Measurements from ENCODE around the gene ABCA4.

ABCA4 gene

DNA sequence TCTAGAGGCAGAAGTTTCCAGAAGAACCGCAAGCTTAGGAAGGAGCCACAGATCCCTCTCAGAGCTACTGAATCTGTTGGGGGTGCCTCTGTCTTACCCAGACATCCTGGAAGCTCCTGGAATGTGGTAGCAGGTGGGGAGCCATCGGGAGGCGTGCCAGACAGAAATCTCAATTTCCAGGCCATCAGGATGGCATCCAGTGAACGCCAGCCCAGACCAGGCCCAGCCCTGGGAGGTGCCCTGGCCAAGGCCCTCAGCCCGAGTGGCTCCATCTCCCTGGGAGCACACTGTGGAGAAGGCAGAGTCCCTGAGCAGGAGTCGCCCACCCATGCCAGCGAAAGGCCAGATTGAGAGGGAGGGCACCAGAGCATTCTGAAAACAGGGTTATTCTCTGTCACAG lies 2.5 kb downstream of the ABCA4 start:
- no peak overlapping the region for H3K27ac ChIP-seq
- no peak for TF ChIP-seq CTCF (conservative IDR thresholded peaks at IDR 0.05; ENCODE audit: low read depth)
- CTCF ChIA-PET: no interaction called here
- POLR2A ChIA-PET (ENCODE audit: low non-redundant PET): no interaction called here
- no peak for DNase-seq (ENCODE audit: low spot score)

DNA sequence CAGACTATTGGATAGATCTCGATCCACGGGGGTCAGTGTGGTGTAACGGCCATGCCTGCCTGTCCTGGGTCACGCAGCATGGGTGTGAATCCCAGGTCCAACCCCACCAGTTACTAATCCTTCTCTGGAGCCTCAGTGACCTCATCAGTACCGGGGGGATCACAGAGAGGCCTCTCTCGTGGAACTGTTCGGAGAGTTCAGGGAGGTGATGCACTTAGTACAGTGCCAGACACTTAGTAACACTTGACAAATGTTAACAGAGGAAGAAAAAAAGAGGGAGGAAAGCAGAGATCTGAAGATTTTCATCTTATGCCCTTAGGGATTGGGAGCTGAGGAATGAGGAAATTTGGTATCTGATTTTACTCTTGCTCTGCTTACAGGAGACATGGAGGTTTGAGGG lies 2.9 kb downstream of the ABCA4 start:
- POLR2A ChIA-PET (ENCODE audit: low non-redundant PET): no interaction called here

DNA sequence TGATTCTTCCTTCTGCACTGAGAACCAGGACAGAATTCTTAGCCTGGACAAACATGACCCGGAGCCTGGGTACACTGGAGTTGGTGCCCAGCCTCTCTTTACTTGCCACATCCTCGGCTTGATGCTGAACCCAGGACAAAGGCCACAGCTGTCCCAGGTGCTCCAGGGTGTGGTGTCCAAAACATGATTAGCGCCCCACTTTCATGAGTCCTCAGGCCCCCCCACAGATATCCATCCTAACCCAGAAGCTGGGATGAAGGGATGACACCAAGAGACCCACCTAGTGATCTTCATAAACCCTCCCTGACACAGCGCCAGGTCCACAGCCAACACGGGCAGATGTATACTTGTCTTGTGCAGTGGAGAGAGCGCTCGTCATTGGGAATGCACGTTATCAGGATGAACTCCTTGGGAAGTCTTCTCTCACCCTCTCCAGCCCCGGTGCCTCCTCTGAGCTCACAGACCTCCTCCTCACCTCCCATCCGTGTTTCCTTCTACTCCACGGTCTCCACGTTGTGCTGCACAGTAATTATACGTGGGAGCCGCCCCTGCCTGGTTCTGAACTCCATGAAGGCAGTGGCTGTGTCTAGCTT lies 3.6 kb downstream of the ABCA4 start:
- no peak for TF ChIP-seq CTCF (conservative IDR thresholded peaks at IDR 0.05; ENCODE audit: low read depth)
- H3K27ac ChIP-seq: no peak overlapping the region
- no peak for DNase-seq (ENCODE audit: low spot score)
- CTCF ChIA-PET: no interaction called here
- POLR2A ChIA-PET (ENCODE audit: low non-redundant PET): no interaction called here

More for the DNA sequence above, 2.9 kb downstream of the ABCA4 start:
- DNase-seq (ENCODE audit: low spot score): no peak
- no peak for TF ChIP-seq CTCF (conservative IDR thresholded peaks at IDR 0.05; ENCODE audit: low read depth)
- no peak overlapping the region for H3K27ac ChIP-seq
- CTCF ChIA-PET: no interaction called here

- no peak overlapping the region for H3K27ac ChIP-seq
- ChIA-PET CTCF (interaction anchor here (0.6 kb wide), 1 partner anchor 220 kb away, joined by 3 read pairs; no protein-coding TSS in a partner anchor), POLR2A (ENCODE audit: low non-redundant PET) (no interaction called here)
- no peak for DNase-seq (ENCODE audit: low spot score)
- no peak for TF ChIP-seq CTCF (conservative IDR thresholded peaks at IDR 0.05; ENCODE audit: low read depth)
Measured at GRCh38 chr1:94115900-94116436, 5.0 kb downstream of the ABCA4 start.

DNA sequence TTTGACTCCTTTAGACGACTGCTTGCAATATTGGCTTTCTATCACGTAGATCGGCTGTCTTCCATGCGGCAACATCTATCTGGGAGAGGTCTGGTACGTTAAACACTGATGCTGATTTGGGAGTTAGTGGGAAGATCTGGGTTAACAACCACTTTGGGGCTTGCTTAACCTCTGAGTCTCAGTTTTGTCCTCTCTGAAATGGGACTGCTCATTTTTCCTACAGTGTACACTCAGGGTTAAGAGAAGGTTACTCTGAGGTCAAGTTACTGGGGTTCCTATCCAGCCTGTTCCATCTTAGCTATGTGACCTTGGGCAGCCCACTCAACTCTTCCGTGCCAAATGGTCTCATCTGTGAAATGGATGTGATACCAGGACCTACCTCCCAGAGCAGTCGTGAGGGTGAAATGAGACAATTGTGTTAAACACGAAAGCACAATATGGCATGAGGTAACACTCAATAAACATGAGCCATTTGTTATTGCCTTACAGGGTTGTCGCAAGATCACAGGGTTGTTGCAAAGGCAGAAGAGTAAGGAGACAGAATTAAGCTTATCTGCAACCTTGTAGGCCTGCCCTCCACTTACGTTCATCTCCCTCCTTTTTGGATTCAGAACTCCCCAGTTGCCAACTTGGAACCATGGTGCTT lies 5.6 kb downstream of the ABCA4 start:
- H3K27ac ChIP-seq: no peak overlapping the region
- TF ChIP-seq CTCF (conservative IDR thresholded peaks at IDR 0.05; ENCODE audit: low read depth): no peak
- ChIA-PET POLR2A (ENCODE audit: low non-redundant PET) (no interaction called here), CTCF (interaction anchor here (0.6 kb wide), 1 partner anchor 220 kb away, joined by 3 read pairs; no protein-coding TSS in a partner anchor)
- no peak for DNase-seq (ENCODE audit: low spot score)

GRCh38 chr1:94113589-94114226 lies 7.2 kb downstream of the ABCA4 start:
- POLR2A ChIA-PET (ENCODE audit: low non-redundant PET): no interaction called here
- no peak for DNase-seq (ENCODE audit: low spot score)
- H3K27ac ChIP-seq: no peak overlapping the region
- CTCF ChIA-PET: no interaction called here
- no peak for TF ChIP-seq CTCF (conservative IDR thresholded peaks at IDR 0.05; ENCODE audit: low read depth)

Data from RWPE1 (cell line).